Measurements from ENCODE around the gene CDKL4. TPM values are rescaled to one million over a fixed set of nuclear protein-coding genes. Genes with fewer than 3 reads are reported as not detected.

The CDKL4 gene
- total and polyA plus RNA-seq, 2 of the 13 experiments (the other 11 are each of a cell fraction or from before 2014, with no cell fraction given) = 0.29 to 0.50 TPM

GRCh38 chr2:39240758-39241157 is 3.0 kb downstream of the CDKL4 start:
- no peaks in the 10 kb centered on the region for H3K36me3 ChIP-seq (replicated peaks in 1 of 2; ENCODE audit: control insufficient read depth in 1 of 2, insufficient read depth in 2 of 2, low read length in 2 of 2)
- no peak for ATAC-seq
- H3K79me2 ChIP-seq (ENCODE audit: insufficient read depth, low read length) = no peaks in the 10 kb centered on the region
- peaks cover 11% of the 10 kb centered on the region for H3K4me1 ChIP-seq (ENCODE audit: insufficient read depth, low read length)
- 71% methylated on average over 6 of the region's 6 CpGs for WGBS (ENCODE audit: low lambda C conversion rate)
- no peaks in the 10 kb centered on the region for H3K27me3 ChIP-seq (ENCODE audit: control insufficient read depth in 1 of 2, insufficient read depth in 2 of 2, low read length in 2 of 2)
- H4K20me1 ChIP-seq (ENCODE audit: insufficient read depth, low read length) = no peaks in the 10 kb centered on the region
- H3K9ac ChIP-seq (ENCODE audit: insufficient read depth, low read depth, low read length) = no peak overlapping the region
- TF ChIP-seq FOXK2 (IDR thresholded peaks at IDR 0.05) = no peak
- H3K9me3 ChIP-seq (ENCODE audit: low read length) = no peaks in the 10 kb centered on the region
- H3K4me3 ChIP-seq (replicated peaks in 1 of 3; ENCODE audit: insufficient read depth in 1 of 3, low read depth in 2 of 3, low read length in 3 of 3) = no peak overlapping the region
- FAIRE-seq = no peak
- intact Hi-C loops (cut with micrococcal nuclease; ENCODE audit: unreplicated experiment) = no loop called here
- CTCF ChIA-PET (ENCODE audit: low intra/inter-chr PET ratio, low total read pairs) = no interaction called here
- H2AFZ ChIP-seq (ENCODE audit: low read length) = no peak overlapping the region
- in situ Hi-C loops (cut with HindIII; ENCODE audit: extremely low pct_ligation_motif_present, low pct_unique_long_range_greater_than_20kb) = no loop called here
- H3K27ac ChIP-seq (ENCODE audit: extremely low read length, insufficient read depth, low read length) = no peak overlapping the region
- POLR2A ChIA-PET = no interaction called here
- H3K4me2 ChIP-seq (ENCODE audit: low read depth, low read length) = no peak overlapping the region
- DNase-seq (ENCODE audit: low spot score) = no peak
- BruUV-seq (replicated peaks) = no TSS peak

- POLR2A ChIA-PET = interaction anchor here (1.2 kb wide), 1 partner anchor 114 kb away, joined by 5 read pairs; the partner anchor contains the start of gene SOS1
- no peak overlapping the region for H2AFZ ChIP-seq (ENCODE audit: low read length)
- in situ Hi-C loops (cut with HindIII; ENCODE audit: extremely low pct_ligation_motif_present, low pct_unique_long_range_greater_than_20kb) (no loop called here), intact Hi-C loops (cut with micrococcal nuclease; ENCODE audit: unreplicated experiment) (no loop called here)
- no peaks in the 10 kb centered on the region for H3K27me3 ChIP-seq (ENCODE audit: control insufficient read depth in 1 of 2, insufficient read depth in 2 of 2, low read length in 2 of 2)
- CTCF ChIA-PET (ENCODE audit: low intra/inter-chr PET ratio, low total read pairs) = no interaction called here
- no peak overlapping the region for H3K27ac ChIP-seq (ENCODE audit: extremely low read length, insufficient read depth, low read length)
- H3K9me3 ChIP-seq (ENCODE audit: low read length) = no peaks in the 10 kb centered on the region
- 48% methylated on average over 1 of the region's 1 CpG for WGBS (ENCODE audit: low lambda C conversion rate)
- no peaks in the 10 kb centered on the region for H4K20me1 ChIP-seq (ENCODE audit: insufficient read depth, low read length)
- no peak overlapping the region for H3K4me3 ChIP-seq (replicated peaks in 1 of 3; ENCODE audit: insufficient read depth in 1 of 3, low read depth in 2 of 3, low read length in 3 of 3)
- H3K36me3 ChIP-seq (replicated peaks in 1 of 2; ENCODE audit: control insufficient read depth in 1 of 2, insufficient read depth in 2 of 2, low read length in 2 of 2) = no peaks in the 10 kb centered on the region
- no peak overlapping the region for H3K9ac ChIP-seq (ENCODE audit: insufficient read depth, low read depth, low read length)
- peaks cover 10% of the 10 kb centered on the region for H3K4me1 ChIP-seq (ENCODE audit: insufficient read depth, low read length)
- BruUV-seq (replicated peaks) = no TSS peak
- H3K79me2 ChIP-seq (ENCODE audit: insufficient read depth, low read length) = no peaks in the 10 kb centered on the region
- no peak overlapping the region for H3K4me2 ChIP-seq (ENCODE audit: low read depth, low read length)
- DNase-seq (ENCODE audit: low spot score) (peak; percentile 23), FAIRE-seq (no peak), ATAC-seq (no peak)
- TF ChIP-seq CEBPG (CRISPR knock-in tag; IDR thresholded peaks at IDR 0.05) (peak; percentile 83), FOSL1 (CRISPR knock-in tag; IDR thresholded peaks at IDR 0.05; ENCODE audit: borderline replicate concordance) (0 out of 2 replicates have a peak, but pooled peaks have one; percentile 60), THYN1 (CRISPR knock-in tag; IDR thresholded peaks at IDR 0.05; ENCODE audit: borderline replicate concordance, low read depth) (no peak), FOSL2 (CRISPR knock-in tag; IDR thresholded peaks at IDR 0.05) (peak; percentile 93), ZNF512 (CRISPR knock-in tag; IDR thresholded peaks at IDR 0.05) (no peak), TFAP4 (IDR thresholded peaks at IDR 0.05; ENCODE audit: borderline replicate concordance, low read depth) (no peak), AGO1 (IDR thresholded peaks at IDR 0.05; ENCODE audit: low read depth, low read length, poor library complexity, severe bottlenecking) (no peak), GATAD2A (CRISPR knock-in tag; IDR thresholded peaks at IDR 0.05) (0 out of 2 replicates have a peak, but pooled peaks have one; percentile 30), ATF3 (CRISPR knock-in tag; IDR thresholded peaks at IDR 0.05) (peak; percentile 49; the same call in 1 of the 2 replicates), CEBPB (IDR thresholded peaks at IDR 0.05; ENCODE audit: borderline replicate concordance, low read depth, low read length) (peak; percentile 94), ZNF770 (CRISPR knock-in tag; IDR thresholded peaks at IDR 0.05) (peak; percentile 68)
Observed at GRCh38 chr2:39234754-39235153, 9.0 kb downstream of the CDKL4 start.

Measured in HepG2 (cell line).